ENCODE data around the gene CCSER2.
"Not testable (repeated sequence)": the region's sequence is repeated elsewhere in the genome, so short reads cannot be mapped to it uniquely, and the experiment has no call there.

The CCSER2 gene

DNA sequence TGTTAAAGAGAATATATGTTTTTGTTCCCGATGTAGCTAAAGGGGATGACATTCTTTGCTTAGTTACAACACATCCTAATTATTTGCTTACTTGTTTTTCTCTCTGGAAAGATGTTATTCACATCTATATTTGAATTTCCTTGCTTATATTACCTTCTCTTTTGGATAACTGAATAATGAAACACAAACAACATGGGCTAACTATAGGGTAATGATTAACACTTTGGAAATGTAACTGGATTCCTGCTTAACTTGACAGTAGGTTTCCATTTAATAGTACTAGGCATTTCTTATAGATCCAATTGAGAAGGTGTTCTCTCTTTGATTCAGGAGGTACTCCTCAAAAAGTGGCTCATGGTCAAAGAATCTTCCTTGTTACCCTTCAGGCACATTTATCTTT, 141.1 kb downstream of the CCSER2 start:
- DNase-seq = no peak

DNA sequence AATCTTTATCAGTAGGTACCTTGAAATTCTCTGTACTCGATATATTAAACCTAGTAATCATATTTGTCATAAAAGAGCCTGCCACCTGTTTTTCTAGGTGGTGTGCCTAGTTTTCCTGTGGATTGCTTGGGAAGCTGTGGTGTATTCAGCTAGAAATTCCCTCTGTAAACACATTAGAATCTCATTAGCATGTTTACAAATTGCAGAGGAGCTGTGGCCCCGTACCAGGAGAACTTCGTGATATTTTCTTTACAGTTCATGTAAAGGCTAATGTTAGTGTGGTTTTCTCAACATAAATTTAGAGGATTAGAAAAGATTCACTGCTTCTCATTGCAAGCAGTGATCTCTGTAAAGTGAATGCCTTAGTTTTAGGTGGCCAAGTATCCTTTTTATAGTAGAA, 144.7 kb downstream of the CCSER2 start:
- DNase-seq = no peak

DNA sequence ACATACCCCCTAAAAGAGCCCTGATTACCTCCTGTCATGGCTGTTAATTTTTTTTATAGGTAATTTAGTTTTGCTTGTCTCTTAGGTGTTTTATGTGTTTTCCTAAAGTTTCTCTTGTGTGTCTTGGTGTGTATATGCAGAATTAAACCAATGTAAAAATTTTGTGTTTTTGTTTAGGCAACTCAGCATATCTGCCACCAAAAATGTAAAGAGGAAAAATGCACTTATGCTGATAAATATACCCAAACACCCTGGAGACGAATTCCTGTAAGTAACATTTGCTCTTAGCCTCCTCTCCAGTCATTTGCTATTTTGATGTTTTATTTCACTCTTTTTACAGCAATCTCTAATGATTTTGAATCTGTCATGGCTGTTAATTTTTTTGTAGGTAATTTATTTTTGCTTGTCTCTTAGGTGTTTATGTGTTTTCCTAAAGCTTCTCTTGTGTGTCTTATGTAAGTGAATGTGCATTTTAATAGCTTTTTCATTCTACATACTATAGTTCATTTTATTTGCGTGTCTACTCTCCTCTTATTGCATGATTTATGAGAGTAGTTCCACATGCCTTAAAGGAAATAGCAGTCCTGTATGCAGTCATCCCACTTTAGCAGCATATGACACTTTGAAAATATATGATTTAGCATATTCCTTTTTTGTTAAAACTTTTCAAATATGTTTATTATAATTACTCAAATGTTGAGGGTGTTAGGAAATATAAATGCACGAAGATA, 149.2 kb downstream of the CCSER2 start:
- DNase-seq = no peak

DNA sequence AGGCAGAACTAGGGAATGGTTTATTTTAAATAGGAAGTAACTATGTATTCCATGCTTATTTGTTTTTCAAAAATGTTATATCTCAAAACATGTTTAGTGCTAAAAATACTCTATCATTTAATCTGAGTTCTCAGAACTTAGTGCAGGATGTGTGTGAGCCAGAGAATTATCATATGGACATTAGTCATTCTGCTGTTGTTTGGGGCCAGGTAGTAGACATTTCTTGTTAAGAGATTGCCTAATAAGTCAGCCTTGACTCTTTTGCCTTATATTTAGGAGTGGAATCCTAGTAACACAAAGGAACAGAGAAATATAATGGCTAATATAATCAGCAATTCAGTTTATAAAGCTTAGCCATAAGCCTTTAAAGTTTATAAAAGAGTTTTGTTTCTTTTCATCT, 149.8 kb downstream of the CCSER2 start:
- no peak for DNase-seq

DNA sequence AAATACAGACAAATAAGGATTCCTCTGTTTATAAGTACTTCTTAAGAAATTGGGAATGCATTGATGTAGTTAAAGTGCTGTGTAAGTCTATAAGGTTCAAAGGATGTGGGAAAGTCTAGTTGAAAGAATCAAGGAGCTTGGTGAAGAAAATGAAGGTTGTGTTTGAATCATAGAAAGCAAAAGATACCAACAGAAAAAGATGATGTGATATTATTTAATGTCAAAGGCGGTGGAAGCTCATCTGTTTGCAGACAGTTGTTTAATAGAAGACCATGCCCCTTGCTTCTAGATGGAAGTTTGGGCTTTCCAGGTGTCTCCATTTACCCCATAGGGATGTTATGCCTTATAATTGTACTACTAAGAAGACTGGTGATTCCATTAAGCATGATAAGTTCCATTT, 150.3 kb downstream of the CCSER2 start:
- no peak for DNase-seq

DNA sequence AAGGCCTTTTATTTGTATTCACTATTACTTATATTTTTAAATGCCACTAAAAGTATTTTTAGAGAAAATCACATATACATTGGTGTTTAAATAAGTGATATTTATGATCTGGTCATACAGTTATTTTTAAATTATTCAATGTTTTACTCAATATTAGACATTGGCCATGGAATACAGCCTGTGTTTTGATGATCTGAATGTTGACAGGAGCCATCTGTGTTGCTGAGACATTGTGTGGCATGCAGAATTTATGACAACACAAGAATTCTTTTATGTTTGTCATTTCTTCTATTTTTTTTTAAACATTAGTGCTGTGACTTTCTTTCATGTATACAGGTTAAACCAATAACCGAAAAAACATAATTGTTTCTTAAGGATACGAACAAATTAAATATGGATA, 156.2 kb downstream of the CCSER2 start:
- DNase-seq = no peak

DNA sequence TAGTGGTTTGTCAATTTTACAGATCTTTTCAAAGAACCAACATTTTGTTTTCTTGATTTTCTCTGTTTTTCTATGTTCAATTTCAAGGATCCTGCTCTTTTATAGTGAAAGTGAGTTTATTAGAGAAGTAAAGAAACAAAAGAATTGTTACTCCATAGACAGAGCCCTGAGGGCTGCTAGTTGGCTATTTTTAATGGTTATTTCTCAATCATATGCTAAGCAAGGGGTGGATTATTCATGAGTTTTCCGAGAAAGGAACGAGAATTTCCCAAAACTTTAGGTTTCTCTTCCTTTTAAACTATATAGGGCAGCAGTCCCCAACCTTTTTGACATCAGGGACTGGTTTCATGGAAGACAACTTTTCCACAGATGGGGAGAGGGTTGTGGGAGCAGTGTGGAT, 165.0 kb downstream of the CCSER2 start:
- no peak for DNase-seq

DNA sequence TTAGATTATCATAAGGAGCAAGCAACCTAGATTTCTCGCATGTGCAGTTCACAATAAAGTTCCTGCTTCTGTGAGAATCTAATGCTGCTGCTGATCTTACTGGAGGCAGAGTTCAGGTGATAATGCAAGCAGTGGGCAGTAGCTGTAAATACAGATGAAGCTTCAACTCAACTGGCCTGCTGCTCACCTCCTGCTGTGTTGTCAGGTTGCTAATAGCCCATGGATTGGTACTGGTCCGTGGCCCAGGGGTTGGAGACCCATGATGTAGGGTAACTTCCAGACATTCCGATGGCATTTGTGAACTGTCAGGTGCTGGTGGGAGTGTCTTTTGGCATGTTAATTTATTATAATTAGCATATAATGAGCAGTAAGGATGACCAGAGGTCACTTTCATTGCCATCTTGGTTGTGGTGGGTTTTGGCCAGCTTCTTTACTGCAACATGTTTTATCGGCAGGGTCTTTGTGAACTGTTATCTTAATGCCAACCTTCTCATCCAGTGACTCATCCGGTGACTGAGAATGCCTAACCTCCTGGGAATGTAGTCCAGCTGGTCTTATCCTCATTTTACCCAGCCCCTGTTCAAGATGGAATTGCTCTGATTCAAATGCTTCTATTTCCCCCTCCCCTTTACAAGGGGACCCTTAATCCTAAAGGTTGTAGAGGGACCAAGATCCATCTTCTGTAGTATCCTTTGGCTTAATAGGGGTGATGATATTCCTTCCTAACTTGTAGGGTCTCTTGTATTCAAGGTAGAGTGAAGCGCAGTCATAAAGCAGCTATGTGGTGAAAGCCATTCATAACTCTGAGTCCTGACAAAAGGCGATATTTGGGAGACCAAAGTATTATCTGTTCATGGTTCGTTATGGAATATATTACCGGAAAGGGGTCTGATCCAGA, 165.8 kb downstream of the CCSER2 start:
- no peak for DNase-seq

DNA sequence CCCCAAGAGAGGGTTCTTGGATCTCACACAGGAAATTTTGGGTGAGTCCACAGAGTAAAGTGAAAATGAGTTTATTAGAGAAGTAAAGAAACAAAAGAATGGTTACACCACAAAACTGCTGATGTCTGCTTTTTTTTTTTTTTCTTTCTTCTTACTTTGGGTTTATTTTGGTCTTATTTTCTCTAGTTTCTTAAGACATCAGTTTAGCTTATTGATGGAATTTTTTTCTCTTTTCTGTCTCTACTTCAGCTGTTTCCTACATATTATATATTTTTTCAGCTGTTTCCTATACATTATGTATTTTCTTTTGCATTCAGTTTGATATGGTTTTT, 166.4 kb downstream of the CCSER2 start:
- no peak for DNase-seq

DNA sequence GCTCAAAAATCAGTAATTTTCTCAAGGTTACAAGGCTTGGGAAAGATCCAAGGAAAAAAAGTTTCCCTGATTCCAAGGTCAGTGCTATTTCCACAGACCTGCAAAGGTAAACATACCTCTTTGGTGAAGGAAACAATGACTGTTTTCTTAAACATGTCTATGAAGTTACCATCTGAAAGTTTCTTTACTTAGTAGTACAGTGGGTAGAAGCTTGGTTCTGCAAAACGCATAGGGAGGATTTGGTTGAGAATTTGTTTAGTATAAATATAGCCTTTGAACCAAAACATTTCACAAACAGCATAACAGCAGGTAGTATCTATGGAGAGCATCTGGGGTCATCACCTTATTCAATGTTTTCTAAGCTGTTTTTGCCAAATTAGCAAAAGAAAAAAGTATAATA, 169.6 kb downstream of the CCSER2 start:
- no peak for DNase-seq

DNA sequence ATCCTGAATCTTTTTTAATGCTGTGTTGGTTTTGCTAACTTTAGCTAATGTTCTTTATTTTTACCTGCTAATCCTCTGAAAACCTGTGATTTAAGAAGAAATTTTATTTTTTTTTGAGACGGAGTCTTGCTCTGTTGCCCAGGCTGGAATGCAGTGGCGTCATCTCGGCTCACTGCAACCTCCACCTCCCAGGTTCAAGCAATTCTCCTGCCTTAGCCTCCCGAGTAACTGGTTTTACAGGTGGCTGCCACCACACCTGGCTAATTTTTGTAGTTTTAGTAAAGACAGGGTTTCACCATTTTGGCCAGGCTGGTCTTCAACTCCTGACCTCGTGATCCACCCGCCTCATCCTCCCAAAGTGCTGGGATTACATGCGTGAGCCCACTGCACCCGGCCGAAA, 170.7 kb downstream of the CCSER2 start:
- DNase-seq = not testable (repeated sequence)

DNA sequence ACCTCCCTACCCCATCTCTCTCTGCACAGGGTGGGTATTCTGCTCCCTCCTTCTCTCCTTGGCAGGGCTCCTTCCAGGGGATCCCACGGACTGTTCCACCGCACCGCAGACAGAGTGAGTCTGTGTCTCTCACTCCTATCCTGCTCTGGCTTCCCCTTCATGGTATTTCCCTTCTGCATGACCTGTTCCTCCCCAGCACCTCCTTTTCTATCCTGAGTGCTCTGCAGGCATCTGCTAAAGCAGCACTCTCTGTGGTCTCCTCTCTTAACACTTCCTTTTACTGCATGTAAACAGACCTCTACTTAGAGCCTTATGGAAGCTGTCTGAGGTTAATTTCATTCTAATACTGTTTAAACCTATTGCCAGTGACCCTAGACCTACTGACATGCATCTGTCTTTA, 171.5 kb downstream of the CCSER2 start:
- no peak for DNase-seq

DNA sequence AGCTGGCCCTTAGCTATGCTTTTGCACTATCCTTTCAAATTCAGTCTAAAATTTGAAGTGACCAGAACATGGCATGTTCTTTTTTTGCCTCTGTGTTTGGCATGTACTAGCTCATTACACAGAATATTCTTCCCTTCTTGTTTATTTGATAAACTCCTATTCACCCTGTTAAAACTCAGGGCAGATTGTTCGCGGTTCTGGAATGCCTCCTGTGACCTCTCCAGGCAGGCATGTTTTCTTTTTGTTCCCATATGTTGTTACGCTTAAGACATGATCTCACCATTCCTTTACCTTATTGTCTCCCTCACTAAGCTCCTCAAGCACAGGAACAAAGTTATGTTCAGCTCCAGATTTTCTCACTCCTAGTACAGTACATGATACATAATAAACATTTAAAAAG, 181.7 kb downstream of the CCSER2 start:
- DNase-seq = no peak

DNA sequence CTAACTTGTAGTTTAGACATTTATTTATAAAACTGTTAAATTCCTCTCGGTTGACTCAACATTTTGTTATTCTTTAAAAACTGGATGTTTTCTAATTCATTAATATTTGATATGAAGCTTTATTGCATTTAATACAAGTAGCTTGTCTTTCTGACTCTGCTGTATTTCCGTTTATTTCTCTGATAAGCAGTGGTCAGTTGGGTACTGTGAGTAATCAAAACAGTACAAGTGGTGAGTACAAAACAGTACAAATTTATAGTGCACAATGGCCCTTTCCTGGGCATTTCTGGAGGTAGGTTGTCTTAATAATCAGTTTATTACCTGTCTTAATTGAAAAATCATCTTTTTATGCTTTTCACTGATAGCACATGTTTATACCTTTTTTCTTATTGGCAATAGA, 182.7 kb downstream of the CCSER2 start:
- DNase-seq = no peak

DNA sequence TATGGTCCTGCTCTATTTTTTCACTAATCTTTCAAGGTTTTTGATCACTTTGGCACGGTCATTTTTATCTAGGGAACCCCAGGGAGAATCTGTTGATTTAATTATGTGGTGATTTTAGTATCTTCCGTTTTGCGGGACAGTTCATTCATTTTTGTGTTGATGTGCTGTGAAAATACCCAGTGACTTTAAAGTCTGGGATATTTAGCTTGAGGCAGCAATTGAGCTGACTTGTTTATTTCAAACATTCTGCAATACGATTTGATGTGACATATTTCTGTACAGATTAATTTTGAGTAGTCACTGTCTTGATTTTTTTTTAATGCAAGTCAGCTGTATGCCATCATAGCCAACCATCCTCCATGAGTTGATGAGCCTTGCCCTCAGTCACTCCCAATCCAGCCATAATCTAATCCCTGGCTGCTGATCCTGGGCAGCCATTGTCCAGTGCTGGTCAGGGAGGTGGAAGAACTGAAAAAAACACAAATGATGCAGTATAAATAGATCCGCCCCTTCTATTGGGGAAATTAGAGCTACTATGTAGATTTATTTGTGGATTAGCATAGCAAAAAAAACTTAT, 183.4 kb downstream of the CCSER2 start:
- no peak for DNase-seq

DNA sequence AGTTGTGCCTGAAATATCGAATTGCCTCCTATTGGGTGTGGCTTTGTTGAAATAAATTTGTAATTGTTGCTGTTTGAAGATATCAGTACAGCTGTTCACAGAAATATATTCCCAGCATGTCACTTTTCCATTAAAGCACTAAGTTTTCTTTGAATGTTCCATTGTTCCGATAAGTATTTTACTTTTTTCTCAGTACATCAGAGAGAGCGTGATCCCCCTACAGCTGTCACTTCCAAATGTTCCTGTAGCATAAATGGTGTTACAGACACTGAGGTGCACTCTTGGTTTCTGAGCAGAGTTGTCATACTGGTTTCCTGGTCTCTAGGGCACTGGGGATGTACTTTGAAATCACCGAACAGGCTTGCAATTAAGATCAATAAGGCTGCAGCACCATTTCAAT, 189.2 kb downstream of the CCSER2 start:
- no peak for DNase-seq

DNA sequence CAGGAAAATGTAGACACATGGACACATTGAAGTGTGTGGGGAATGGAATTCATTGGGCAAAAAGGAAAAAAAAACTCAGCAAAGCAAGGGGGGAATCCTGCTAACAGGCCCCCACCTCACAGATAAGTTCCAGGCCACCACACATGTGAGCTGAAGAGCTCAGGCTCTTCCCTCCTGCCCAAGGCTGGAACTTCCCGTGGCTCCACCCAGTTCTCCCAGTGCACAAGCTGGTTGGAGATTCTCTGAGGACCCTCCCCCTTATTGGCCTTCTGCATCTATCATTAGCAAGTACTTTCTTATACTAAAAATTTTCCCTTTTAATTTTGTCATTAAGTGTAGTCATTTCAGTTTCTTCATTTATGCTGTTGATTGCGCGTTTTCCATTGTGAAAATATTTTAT, 190.8 kb downstream of the CCSER2 start:
- DNase-seq = no peak

DNA sequence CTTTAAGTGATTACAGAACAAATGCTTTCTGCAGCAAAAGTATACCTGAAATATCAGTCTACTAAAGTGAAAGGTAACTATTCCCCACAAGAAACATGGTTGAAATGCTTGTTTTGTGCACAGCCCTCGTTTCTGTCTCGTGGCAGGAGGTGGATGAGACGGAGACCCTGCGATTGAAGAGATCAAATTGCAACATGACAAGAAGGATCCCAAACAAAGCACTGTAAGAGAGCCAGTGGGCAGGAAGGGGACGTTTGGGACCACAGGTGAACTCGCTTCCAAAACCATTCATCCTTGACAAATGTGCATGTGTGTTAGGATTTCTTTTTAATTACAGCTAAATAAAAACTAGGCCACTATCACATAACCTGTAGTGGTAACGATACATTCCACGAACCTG, 192.6 kb downstream of the CCSER2 start:
- no peak for DNase-seq

DNA sequence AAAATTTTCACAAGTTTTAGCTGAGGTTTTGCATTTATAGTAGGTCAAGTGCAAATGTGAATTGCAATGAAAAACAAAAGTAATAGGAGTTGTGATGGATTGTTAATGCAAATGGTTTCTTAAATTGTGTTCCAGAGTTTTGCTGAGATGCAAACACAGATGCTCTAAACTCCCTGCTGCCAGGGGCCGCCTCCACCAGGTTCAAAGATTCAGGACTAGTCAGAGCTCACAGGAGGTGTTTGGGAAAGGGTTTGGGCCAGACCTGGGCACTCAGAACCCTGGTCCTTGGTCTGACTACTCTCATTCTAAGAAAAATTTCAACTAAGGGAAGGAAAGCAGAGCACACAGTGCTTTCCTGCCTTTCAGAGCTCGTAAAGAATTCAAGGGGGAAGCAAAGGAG, 193.1 kb downstream of the CCSER2 start:
- no peak for DNase-seq

DNA sequence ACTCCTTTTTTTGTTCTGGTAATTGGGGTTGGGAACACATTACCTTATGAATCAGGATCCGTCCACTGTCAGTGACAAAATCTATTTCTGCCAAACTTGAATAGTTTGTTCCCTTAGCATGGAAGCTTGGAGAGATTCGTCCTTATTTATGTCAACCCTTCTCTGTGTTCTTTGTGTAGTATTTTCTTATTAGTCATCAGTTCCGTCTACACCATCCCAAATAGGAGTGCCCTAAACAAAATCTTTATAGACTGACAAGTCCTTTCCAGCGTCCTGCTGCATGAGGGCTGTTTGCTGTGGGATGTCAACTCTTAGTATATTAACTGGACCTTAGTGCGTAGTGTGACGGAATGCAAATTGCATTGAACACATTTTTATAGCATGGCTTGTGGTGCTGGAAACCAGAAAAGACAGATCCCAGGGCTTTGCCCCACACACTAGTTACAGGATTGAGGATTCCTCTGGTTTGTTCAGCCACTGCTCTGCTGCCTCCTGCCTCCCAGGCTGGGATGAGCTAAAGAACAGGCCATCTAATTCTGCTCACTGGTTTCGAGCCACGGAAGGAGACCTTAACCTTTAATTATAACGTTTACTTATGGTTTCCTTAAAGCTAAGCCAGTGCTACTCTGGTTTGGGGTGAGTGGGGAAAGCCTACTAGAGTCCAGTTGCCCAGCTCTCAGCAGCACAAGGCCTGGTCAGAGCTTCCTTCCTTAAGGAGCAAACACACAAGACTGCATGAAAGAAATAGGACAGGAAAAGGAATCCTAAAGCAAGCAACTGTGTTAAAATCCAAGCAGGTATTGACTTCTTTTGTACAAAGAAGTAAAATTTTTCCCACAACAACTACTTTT, 194.4 kb downstream of the CCSER2 start:
- DNase-seq = no peak

DNA sequence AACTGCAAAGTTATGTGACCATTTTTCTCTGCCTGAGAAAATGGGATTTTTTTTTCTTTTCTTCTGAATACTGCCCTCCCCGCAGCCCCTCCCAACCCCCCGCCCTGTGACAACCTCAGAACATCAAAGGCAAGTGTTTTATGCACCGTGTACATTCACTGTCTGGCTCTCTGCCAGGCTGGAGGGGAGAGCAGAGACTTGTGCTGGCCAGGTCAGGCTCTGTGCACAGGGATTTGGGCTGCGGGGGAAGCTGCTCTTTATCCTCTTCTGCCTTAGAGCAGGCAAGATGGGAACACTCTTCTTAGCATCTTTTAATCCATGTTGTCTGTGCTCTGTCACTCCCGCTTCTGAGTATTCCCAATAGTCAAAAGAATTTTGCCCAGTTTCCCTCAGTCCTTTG, 195.1 kb downstream of the CCSER2 start:
- no peak for DNase-seq

DNA sequence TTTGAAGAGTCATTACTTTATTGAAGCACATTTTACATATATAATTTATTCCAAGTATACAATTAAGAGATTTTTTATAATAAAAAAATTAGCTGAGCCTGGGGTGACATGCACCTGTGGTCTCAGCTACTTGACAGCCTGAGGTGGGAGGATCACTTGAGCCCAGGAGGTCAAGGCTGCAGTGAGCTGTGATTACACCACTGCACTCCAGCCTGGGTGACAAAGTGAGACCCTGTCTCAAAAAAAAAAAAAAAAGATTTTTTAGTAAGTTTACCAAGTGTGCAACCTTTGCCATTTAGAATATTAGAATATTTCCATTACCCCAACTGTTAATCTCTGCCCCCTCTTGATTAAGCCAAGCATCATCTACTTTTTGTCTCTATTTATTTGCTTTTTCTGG, 196.0 kb downstream of the CCSER2 start:
- no peak for DNase-seq

DNA sequence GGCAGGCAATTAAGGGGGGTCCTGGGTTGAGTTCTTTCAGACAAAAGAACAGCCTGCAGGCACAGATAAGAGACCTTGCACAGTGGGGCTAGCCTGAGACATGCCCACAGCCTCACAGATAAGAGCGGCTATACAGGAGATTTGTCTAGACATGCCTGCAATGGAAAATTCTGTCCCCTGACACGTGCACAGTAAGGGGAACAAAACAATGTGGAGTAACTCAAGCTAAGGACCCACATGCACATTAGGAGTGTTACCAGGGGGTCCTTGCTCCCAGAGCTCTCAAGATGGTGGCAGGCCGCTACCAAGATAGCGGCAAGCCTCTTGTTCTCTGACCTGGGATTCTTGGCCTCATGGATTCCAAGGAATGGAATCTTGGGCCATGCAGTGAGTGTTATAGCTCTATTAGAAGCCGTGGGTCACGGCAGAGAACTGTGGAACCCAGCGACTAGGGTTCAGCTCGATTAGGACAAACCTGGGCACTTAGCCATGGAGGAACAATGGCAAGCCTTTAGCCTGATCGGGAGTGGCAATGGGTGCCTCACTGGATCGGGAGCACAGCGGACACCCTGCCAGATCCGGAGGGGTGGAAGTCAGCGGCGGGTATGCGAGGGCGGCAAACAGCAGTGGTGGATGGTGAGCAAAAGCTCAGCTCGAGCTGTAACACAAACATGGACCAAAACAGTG, 196.9 kb downstream of the CCSER2 start:
- DNase-seq = no peak

Measured in activated CD4-positive, CD25-positive, alpha-beta regulatory T cell treated with anti-CD3 and anti-CD28 coated beads, Interleukin-2, amount 50 U/mL, for 72 hours (primary cell).